Measurements from ENCODE around the gene KLF6.

KLF6 gene

DNA sequence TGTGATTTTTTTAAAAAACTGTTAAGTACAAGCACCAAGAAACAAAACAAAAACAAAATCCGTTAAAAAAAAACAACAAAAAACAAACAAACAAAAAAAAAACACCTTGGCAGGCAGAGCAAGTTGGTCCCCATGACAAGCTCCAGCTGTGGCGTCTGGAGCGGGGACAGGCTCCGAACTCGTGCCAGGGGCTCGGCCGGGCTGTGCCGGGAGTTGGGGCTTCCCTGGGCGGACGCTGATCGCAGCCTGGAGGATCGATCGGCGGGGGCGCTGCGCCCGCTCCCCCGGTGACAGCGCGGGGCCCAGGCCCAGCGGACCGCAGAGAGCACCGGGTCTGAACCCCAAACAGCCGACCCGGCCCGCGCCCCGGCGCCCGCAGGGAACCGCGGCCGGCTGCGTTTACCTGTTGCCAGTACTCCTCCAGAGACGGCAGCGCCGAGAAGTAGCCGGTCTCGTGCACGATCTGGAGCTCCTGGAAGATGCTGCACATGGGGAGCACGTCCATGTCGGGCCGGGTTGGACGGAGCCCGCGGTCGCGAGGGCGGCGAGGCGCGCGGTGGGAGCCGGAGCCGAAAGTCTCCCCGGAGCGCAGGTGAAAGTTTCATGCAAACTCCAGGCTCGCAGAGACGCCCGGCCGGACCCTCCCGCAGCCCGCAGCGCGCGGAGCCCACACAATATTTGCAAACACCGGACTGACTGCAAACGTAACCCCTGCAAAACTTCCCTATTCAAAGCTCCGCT lies at the start of gene KLF6:
Gene KLF6 (minus strand): TSS at position 700 of the 741 bp plus-strand sequence. CDS start 195 bp downstream, at position 505.
- in situ Hi-C loops (cut with HindIII; ENCODE audit: low sequenced_read_pairs): no loop called here

DNA sequence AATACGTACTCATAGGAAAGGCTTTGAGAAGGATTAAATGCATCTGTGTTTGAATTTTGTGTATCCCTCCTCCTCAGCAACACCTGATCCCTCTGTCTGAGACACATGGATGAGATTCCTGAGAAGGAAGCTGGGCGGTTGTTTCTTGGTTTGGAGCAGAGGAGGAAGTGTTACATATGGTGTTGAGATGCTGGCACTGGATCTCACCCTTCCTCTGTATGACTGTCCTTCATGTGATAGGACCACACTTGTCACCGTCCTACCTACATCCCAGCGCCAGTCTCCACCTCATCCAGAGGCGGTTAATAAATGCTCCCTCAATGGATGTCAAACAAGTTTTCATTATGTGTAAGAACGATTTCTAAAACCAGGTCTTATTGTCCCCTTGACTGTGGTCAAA lies 49.4 kb upstream of the KLF6 start:
- in situ Hi-C loops (cut with HindIII; ENCODE audit: low sequenced_read_pairs): no loop called here

DNA sequence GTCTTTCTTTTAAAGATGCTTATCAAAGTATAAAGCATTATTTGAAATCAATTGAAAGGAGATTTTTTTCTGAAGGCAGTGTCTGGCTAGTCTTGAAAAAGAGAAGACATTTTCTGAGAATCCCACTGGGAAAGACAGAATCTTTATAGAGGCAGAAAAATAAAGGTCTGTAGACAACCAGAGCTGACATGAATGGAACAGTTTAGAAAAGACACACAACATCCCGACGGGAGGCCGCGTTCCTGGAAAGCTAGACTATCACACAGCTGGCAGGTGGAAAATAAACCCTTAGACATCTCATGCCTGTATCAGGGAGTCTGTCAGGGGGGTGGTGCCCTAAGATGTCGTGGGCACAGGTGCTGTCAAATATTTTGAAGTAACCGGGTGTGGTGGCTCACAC lies 48.0 kb upstream of the KLF6 start:
- in situ Hi-C loops (cut with HindIII; ENCODE audit: low sequenced_read_pairs): no loop called here

DNA sequence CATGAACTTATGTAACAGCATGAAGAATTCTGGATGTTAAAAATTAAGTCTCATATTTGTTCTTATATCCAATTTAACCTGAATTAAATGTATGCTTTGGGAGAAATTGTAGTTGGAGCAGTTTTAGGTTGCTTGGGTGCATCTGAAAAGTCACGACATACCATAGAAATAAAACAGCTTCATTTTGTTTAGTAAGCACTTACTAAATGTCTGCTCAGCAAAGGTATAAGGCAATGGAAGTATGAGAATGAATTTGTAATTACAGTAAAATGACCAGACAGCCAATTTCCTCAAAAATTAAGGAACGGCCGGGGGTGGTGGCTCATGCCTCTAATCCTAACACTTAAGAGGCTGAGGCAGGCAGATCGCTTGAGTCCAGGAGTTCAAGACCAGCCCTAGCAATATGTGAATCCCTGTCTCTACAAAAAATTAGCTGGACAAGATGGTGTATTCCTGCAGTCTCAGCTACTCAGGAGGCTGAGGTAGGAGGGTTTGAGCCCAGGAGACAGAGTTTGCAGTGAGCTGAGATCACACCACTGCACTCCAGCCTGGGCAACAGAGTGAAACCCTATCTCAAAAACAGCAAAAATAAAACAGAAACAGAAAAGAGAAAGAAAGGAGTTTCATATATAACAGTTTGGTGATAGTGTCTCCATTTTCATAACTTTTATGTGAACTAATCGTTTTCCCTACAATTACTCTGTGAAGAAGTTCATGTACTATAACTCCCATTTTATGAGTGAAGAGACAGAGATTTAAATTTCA lies 47.2 kb upstream of the KLF6 start:
- in situ Hi-C loops (cut with HindIII; ENCODE audit: low sequenced_read_pairs): no loop called here

DNA sequence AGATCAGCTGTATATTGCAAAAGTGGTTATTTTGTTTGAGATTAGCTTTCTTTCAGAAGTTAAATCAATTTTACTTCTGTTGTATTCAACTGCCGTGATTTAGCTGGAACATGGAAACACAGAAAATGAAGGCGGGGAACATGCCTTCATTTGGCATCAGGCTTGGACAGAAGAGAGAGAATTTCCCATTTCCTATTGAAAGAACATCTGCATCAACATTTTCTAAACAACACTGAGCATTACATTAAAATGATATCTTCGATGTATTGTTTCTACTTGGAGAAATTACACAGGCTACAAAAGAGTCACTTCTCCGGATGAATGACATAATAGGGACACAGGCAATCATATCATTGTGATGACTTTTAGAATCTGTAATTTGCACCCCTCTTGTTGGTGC lies 46.6 kb upstream of the KLF6 start:
- in situ Hi-C loops (cut with HindIII; ENCODE audit: low sequenced_read_pairs): no loop called here

DNA sequence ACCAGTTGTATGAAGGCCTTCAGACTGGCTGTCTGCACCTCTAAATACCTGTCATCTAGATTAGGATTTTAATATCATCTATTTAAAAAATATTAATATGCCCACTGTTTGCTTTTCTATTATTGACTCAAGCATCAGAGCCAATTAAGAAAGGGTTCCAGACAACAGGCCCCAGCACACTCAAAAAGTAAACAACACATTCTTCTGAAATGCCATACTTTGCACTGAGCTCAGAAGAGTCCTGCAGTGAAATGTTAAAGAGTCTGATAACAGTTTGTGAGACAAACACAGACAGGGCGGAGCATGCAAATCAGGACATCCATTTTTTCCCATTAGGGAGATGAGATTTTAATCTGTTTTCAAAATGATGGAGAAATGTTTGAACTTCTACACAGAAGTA lies 45.9 kb upstream of the KLF6 start:
- in situ Hi-C loops (cut with HindIII; ENCODE audit: low sequenced_read_pairs): no loop called here

DNA sequence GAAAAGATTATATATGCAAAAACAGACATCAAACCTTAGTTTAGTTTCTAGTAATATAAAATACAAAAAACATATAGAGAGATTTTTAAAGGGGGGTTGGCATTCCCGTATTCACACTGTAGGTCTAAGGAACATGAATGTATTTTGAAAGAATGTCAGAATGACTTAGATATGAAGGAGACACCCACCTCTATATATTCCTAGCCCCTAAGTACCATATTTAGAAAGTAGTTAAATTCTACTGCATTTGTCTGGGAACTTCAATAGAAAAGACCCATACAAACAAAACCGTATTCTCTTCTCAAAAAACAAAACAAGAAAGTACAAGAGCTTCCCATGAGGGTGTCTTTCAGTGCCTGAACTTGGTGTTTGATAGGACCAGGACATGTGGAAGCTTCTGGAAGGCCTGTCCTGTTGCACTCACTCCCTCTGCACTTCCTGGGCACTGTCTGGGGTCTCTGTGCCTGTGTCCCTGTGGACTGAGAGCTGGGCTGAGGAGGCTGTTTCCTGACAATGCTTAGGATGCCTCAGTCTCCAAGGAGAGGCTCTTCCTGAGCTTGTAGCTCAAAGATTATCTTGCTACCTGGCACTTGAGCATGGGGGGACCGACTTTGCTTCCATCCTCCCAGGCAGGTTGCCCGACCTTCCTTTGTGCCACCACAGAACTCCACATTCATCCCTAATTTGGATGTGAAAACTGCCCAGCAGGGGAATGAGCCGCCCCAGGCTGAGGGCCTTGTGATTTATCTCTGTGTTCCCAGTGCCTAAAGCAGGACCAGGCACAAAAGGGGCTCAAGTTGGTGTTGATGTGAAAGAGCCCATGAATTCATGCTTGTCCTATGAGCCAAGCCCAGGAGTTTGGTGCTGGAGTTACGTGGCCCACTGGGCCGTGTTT lies 44.4 kb upstream of the KLF6 start:
- in situ Hi-C loops (cut with HindIII; ENCODE audit: low sequenced_read_pairs): no loop called here

DNA sequence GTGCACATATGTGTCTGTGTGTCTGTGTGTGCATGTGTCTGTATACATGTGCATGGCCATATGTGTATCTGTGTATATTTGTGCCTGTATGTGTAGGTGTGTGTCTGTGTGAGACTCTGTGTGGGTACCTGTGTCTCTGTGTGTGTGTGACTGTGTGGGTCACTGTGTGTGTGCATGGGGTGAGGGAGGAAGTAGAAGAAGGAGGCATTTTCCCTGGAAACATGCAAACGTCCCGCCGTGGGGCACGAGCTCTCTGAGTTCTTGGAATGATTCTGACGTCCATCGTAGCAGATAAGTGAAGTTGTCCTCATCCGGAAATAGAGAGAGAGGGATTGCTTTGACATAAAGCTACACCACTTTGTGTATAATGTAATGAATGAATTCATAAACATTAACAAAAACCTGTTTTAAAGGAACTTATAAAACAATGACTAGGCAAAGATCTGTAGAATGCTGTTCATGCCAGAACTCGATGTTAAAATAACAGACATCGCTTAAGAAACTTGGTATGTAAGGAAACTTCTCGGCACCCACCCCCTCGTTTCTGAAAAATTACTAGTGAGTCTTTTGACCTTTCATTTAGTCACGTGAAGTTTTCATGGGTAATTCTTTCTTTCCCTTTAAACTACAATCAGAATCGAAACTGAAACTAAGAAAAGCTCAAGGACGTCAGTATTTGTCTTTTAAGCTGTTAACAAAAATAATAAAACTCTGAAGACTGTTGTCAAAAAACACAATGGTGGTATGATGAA lies 43.6 kb upstream of the KLF6 start:
- in situ Hi-C loops (cut with HindIII; ENCODE audit: low sequenced_read_pairs): no loop called here

DNA sequence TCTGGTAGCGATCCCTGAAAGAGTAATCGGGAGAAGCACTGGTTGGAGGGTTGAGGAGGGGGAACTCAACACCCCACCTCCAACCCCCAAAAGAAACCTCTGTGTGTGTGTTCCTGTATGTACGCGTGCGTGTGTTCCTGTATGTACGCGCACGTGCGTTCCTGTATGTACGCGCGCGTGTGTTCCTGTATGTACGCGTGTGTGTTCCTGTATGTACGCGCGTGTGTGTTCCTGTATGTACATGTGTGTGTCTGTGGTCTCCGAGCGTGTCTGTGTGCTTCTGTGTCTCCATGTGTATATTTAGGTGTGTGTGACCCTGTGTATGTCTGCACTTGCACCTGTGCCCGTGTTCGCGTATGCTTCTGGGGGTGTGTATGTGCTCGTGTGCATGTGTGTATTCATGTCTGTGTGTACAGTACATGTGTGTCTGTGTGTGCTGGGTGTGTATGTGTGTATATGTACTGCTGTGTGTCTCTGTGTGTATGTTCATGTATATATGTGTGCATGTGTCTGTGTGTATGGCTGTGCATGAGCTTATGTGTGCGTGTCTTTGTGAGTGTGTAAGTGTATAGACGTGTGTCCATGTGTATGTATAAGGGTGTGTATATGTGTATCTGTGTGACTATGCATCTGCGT lies 42.9 kb upstream of the KLF6 start:
- in situ Hi-C loops (cut with HindIII; ENCODE audit: low sequenced_read_pairs): no loop called here

DNA sequence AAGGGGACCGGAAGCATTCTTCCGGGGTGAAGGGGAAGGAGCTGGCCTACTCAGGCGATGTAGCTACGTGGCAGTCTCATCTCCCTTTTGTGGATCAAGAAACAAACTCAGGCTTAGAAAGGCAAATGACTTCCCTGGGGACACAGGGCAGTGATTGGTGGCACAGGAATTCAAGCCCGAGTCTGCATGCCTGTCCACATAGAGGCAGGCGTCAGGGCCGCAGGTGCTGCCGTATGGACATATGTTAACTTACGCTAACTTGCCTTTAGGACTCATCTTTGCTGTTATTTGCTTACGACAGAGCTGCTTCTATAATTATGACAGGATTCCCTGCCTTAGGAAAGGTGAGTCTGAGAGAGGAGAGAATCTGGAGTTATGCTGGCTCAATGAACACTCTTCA lies 42.3 kb upstream of the KLF6 start:
- in situ Hi-C loops (cut with HindIII; ENCODE audit: low sequenced_read_pairs): no loop called here

DNA sequence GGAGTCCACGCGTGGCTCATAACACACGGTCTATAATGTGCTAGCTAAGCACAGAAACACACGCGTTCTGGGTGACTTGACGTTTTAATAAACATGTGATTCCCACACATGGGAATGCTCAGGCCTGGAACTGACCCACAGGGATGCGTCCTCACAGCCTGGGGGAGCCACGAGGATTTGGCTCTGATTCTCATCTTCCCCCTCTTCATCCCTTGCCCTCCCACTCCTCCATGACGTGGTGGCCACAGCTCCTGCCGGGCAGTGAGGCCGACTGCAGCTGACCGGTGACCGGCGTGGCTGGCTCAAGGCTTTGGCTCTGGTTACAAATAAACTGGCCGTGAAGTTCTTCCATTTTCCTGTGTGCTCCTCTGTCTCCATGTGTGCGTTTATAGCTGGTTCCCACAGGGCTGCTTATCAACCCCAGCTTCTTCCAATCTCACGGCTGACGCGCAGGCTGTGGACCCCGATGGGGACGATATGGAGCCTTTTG lies 40.9 kb upstream of the KLF6 start:
- in situ Hi-C loops (cut with HindIII; ENCODE audit: low sequenced_read_pairs): no loop called here

DNA sequence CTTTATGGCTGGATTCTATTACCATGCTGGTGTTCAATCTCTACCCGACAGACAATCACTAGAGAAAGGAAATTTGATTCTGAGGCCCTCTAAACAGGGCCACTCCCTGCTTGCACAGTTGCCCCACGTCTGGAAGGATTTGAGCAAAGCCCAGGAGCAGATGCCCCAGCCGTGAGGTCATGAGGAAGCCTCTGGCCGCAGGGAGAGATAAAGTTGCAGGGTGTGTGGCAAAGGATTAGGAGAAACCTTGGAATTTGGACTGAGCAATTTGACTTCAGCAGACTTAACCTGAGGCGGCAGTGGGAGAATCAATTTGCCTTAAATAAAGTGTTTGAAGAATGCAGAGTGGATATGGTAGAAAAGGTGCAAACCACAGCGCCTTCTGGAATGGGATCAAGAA lies 40.2 kb upstream of the KLF6 start:
- in situ Hi-C loops (cut with HindIII; ENCODE audit: low sequenced_read_pairs): no loop called here

DNA sequence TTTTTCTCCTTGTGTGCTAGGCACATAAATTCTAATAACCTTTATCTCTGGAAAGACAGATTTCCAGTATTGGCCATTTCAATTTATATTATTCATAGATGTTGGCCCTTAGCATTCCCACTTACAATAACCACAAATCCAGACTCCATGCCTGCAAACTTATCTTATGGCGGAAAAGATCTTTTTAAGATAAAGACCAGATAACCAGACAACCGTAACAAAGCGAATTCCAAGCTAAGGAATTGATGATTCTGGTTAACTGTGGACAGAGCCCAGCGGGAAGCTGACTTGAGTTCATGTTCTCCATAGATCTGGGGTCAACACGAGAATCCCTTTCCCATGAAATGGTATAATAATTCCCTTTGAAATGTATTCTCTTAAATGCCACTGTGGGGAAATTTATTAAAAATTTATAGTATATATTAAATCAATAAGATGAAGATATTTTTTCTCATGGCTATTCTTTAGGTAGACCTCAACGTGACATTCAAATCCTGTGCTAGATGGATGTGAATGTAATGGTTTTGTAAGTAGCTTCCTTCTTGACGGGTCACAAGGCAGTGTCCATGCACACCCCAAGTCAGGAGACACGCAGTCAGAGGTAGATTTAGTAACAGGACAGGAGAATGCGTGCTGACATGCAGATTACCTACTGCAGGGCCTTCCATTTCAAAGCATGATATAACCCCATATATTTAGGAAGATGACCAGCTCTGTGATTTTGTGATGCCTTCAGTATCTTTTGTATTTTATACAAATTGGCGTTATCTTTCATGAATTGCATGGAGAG lies 37.7 kb upstream of the KLF6 start:
- in situ Hi-C loops (cut with HindIII; ENCODE audit: low sequenced_read_pairs): no loop called here

DNA sequence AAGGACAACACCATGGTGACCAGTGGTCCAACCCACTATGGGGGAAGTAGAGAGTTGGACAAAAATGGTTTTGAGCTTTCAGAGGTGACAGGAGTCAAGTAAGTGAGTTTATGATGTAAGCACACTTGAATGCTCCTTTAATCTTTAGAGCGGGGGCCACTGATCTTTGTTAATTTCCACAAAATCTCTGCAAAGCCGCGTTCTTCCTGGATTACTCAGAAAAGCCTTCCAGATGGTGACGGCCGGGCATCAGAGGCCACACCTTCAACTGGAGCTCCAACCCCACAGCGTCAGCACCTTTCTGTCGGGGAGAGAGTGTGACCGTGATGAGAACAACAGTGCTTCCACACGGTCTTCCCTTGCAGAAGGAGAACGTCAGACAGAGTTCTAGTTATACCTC lies 35.2 kb upstream of the KLF6 start:
- in situ Hi-C loops (cut with HindIII; ENCODE audit: low sequenced_read_pairs): no loop called here

DNA sequence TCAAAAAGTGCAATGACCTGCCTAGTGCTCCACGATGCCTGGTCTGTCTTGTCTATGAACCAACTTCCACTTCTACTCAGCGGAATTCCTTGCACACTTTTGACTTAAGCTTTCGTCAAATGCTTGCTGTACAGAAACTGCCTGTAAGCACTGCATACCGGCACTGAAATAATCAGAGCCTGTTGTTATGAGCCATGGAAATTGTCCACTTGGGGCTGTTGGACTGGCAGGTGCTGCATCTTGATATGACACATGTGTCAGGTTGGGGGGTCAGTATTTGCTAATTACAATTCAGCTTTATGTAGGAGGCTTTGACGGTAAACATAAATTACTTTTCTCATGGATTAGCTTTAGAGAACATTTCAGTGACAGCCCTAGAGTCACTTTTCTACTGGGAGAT lies 32.0 kb upstream of the KLF6 start:
- in situ Hi-C loops (cut with HindIII; ENCODE audit: low sequenced_read_pairs): no loop called here

DNA sequence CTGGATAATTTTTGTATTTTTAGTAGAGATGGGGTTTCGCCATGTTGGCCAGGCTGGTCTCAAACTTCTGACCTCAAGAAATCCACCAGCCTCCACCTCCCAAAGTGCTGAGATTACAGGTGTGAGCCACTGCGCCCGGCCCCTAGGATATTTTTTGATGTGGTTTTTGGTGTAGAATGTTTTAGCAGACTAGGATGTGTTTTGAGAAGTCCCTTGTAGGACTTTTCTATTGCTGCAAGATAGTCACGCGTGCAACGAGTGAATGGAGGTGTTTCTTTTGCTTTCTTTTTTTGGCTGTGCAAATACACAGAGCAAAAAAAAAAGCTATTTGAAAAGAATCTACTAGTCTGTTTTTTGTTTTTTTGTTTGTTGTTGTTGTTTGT lies 29.8 kb upstream of the KLF6 start:
- in situ Hi-C loops (cut with HindIII; ENCODE audit: low sequenced_read_pairs): loop anchor here (5.0 kb wide), 2 partner anchors 42 to 53 kb away; no protein-coding TSS in a partner anchor

DNA sequence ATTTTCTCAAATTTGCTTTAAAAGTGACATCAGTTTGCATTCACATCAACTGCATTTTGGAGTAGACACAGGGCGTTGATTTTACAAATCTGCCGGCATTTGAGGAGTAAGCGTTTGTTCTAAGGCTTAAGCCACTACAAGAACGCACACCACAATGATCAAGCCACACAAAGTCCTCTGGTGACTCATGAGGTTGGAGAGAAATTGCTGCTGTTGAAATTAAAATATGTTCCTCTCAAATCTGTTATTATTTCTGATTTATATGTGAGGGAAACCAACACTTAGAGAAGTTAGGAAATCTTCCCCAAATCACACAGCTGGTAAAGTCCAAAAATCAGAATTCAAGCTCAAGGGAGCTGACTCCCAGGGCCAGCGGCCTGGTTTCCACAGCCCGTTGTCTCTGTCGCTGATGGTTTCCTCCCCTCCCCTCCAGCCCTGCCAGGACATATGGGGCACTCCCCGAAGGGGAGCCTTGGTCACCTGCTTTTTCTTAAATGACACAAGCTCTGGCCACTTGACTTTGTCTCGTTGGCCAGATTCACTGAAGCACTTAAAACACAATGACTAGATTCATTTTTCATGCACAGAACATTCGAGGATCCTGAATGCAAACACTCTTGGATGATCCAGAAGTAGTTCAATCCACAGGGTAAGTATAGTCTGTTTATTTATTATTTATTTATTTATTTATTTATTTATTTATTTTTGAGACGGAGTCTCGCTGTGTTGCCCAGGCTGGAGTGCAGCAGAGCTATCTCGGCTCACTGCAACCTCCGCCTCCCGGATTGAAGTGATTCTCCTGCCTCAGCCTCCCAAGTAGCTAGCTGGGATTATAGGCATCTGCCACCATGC lies 29.2 kb upstream of the KLF6 start:
- in situ Hi-C loops (cut with HindIII; ENCODE audit: low sequenced_read_pairs): loop anchor here (5.0 kb wide), 2 partner anchors 43 to 52 kb away; no protein-coding TSS in a partner anchor

DNA sequence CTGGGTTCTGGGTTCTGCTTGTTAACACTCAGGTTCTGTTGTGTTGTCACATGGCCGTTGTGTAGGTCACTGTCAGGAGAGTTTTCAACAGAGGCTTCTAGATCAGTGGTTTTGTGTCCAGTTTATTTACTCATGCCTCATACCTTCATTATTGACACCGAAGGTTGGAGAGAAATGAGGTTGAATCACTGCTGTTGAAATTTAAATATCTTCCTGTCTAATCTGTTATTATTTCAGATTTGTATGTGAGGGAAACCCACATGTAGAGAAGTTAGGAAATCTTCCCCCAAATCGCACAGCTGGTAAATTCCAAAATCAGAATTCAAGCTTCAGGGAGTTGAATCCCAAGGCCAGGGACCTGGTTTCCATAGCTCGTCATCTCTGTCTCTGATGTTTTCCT lies 28.3 kb upstream of the KLF6 start:
- in situ Hi-C loops (cut with HindIII; ENCODE audit: low sequenced_read_pairs): loop anchor here (5.0 kb wide), 2 partner anchors 44 to 51 kb away; no protein-coding TSS in a partner anchor

All from endothelial cell of hepatic sinusoid (primary cell).